Bronchial smooth muscle cell (primary cell): ENCODE results near the gene THAP3. TPM values are rescaled to one million over a fixed set of nuclear protein-coding genes. Genes with fewer than 3 reads are reported as not detected.

Experiments
- total RNA-seq: library from RNA; depleted of rRNA; stranded (reverse); fragments of >200 nt; gene quantifications from 2 replicates; pipeline ENCODE4 v1.2.1, GENCODE V29; 2014

THAP3 gene, protein sequence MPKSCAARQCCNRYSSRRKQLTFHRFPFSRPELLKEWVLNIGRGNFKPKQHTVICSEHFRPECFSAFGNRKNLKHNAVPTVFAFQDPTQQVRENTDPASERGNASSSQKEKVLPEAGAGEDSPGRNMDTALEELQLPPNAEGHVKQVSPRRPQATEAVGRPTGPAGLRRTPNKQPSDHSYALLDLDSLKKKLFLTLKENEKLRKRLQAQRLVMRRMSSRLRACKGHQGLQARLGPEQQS
- 17.3 and 18.4 TPM in 2 replicates for total RNA-seq

DNA sequence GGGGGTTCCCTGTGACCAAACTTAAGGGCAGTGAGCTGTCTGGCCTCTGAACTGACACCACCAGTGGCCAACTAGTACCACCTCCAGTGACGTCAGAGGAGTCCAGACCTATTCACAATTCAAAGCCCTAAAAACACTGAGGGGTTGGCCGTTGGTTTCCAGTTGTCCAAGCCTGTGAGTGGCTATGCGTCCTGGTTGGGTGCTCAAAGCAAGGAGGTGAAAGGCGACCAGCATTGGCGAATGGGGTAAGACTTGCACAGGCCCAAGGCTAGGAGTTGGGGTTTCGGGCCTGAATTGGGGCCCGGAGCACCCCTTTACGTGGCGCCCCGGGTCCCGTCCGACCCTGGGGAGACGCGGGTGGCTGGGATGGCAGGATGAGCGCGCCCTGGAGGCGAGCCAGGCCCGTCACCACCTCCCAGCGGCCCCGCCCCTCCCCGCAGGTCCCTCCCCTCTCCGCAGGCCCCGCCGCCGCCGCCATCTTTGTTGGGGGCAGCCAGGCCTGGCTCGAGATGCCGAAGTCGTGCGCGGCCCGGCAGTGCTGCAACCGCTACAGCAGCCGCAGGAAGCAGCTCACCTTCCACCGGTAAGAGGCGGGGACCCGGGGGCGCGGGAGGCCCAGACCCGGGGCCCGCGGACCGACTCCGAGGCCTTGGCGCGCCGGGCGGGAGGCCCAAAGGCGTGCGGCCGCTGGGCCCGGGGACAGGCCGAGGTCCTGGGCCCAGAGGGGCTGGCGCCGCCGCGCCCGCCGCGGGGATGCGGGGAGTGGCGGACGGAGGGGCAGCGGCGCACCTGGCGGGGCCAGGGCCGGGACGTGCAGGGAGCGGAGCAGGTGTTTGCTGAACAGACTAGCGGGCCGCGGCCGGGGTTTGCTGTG lies at the start of gene THAP3:
Gene THAP3 (plus strand): TSS at position 159 of the 874 bp plus-strand sequence. CDS start 351 bp downstream, at position 510.

DNA sequence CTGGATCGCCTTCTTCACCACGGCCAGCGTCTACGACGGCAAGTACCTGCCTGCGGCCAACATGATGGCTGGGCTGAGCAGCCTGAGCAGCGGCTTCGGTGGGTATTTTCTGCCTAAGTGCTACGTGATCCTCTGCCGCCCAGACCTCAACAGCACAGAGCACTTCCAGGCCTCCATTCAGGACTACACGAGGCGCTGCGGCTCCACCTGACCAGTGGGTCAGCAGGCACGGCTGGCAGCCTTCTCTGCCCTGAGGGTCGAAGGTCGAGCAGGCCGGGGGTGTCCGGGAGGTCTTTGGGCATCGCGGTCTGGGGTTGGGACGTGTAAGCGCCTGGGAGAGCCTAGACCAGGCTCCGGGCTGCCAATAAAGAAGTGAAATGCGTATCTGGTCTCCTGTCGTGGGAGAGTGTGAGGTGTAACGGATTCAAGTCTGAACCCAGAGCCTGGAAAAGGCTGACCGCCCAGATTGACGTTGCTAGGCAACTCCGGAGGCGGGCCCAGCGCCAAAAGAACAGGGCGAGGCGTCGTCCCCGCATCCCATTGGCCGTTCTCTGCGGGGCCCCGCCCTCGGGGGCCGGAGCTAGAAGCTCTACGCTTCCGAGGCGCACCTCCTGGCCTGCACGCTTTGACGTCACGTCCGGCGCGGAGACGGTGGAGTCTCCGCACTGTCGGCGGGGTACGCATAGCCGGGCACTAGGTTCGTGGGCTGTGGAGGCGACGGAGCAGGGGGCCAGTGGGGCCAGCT lies 45.1 kb upstream of the THAP3 start, which contains the start of gene ZBTB48:
Gene ZBTB48 (plus strand): TSS at position 621 of the 745 bp plus-strand sequence. CDS start 616 bp downstream, outside the sequence.

DNA sequence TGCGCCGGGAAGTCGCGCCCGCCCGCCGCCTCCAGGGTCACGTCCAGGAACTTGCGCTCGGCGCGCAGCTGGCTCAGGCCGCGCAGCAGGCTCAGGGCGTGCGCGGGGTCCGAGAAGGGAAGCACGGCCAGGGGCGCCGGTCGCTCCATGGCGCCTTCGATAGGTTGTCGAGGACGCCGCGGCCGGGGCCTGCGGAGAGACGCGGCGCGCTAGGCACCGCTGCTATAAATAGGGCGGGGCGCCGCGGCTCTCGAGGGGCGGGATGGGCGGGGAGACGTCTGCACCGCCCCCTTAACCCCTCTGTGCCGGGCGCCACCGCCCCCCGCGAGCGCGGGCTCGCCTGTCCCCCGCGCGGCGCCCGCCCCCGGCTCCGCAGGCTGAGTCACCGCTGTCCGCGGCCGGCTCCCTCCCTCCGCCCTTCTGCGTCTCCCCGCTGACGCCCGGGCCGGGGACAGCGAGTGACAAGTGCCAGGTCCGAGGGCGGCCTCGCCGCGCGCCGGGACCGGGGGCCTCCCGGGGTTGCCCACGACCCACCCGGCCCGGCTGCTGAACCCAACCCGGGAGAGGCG lies 21.9 kb upstream of the THAP3 start, which contains the start of gene KLHL21:
Gene KLHL21 (minus strand): TSS at position 201 of the 569 bp plus-strand sequence. CDS start 52 bp downstream, at position 149.

DNA sequence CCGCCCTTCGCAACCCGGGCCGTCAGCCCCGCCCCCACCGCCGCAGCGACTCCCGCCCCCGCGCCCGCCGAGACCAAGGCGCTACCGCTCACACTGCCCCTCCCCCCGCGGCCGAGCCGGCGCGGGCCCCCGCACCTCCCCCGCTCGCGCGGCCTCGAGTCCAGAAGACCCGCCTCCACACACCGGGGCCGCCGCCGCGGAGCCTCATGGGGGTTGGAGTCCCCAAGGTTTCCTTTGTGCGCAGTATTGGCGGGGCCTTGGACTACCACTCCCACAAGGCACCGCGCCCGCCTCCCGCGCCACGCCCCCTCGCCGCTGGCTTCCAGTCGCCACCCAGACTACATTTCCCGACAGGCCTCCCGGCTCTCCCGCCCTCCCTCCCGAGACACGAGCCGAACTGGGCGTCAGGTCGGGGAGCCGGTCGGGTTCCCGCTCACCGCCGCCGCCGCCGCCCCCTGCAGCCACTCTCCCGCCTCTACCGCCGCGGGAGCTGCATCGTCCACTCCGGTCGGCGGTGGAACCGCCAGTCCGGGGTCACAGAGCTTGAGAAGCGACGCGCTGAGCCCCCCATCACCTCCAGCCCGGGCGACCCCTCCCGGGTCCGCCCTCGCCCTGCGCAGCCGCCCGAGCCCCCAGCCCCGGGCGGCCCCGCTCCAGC lies 11.2 kb upstream of the THAP3 start, which contains the start of gene PHF13:
Gene PHF13 (plus strand): TSS at position 371 of the 658 bp plus-strand sequence. CDS start 336 bp downstream, outside the sequence.

Other genes starting within 250 kb of the THAP3 start
- gene ACOT7, start 231.1 kb upstream of the THAP3 start, total RNA-seq = 15.9 and 26.6 TPM in 2 replicates
- 0.09 and 0.16 TPM in 2 replicates for gene HES2, start 204.9 kb upstream of the THAP3 start, total RNA-seq
- gene ESPN, start 200.1 kb upstream of the THAP3 start, total RNA-seq = 0.17 TPM in 1 of 2 replicates, not detected in the other
- gene TNFRSF25, start 158.7 kb upstream of the THAP3 start, total RNA-seq = 4.3 and 4.7 TPM in 2 replicates
- 11.2 and 15.4 TPM in 2 replicates for gene PLEKHG5, start 133.2 kb upstream of the THAP3 start, total RNA-seq
- 10.1 and 11.8 TPM in 2 replicates for gene NOL9, start 70.4 kb upstream of the THAP3 start, total RNA-seq
- 0.16 and 0.17 TPM in 2 replicates for gene TAS1R1, start 69.6 kb upstream of the THAP3 start, total RNA-seq
- 15.1 and 16.0 TPM in 2 replicates for gene ZBTB48, start 44.9 kb upstream of the THAP3 start, total RNA-seq
- gene KLHL21, start 22.0 kb upstream of the THAP3 start, total RNA-seq = 39.6 and 65.8 TPM in 2 replicates
- gene PHF13, start 11.1 kb upstream of the THAP3 start, total RNA-seq = 10.9 and 12.4 TPM in 2 replicates
- 36.3 and 62.0 TPM in 2 replicates for gene DNAJC11, start 76.9 kb downstream of the THAP3 start, total RNA-seq
- 50.8 and 56.7 TPM in 2 replicates for gene CAMTA1, start 160.6 kb downstream of the THAP3 start, total RNA-seq